GM18873 (cell line): ENCODE results near the gene ZNF669.

Source experiments
- ATAC-seq: cut with Tn5 transposase; IDR thresholded peaks from one replicate; pipeline ENCODE4 v1.9.1; 2021; ENCODE audit warnings: mild to moderate bottlenecking, moderate library complexity, moderate number of reproducible peaks; ENCODE audit not compliant: unreplicated experiment, low FRiP score

The ZNF669 gene

GRCh38 chr1:247077876-247078257, 26.3 kb downstream of the ZNF669 start:
- ATAC-seq, result no peak

- ATAC-seq, result no peak
Observed at GRCh38 chr1:247077213-247077612, 26.9 kb downstream of the ZNF669 start.

- no peak for ATAC-seq
Observed at GRCh38 chr1:247070645-247071044, 33.5 kb downstream of the ZNF669 start.

- ATAC-seq, result no peak
Observed at GRCh38 chr1:247064304-247064703, 39.9 kb downstream of the ZNF669 start.

GRCh38 chr1:247060771-247061170, 43.4 kb downstream of the ZNF669 start:
- no peak for ATAC-seq

- ATAC-seq, result no peak
Observed at GRCh38 chr1:247056071-247056470, 48.1 kb downstream of the ZNF669 start.

GRCh38 chr1:247054992-247055415, 49.2 kb downstream of the ZNF669 start:
- ATAC-seq, result no peak
